Motor neuron (in vitro differentiated cells): Measurements from ENCODE around the gene TIPRL. TPM values are rescaled to one million over a fixed set of nuclear protein-coding genes. Genes with fewer than 3 reads are reported as not detected.
A peak's percentile ranks its signal among the peaks of the same experiment; 100 is the strongest.
"Not testable (repeated sequence)": the region's sequence is repeated elsewhere in the genome, so short reads cannot be mapped to it uniquely, and the experiment has no call there.

Source experiments
- ATAC-seq, 8 experiments: fragments of 200-7000 bp; cut with Tn5 transposase; replicated peaks in 6 of 8; 2 replicates each; pipeline ENCODE4 v1.8.0; 2021; ENCODE audit warnings: mild to moderate bottlenecking in 8 of 8, moderate library complexity in 8 of 8
- H3K27ac ChIP-seq, 2 donors: fragments of 250-450 bp; sonication (Bioruptor Pico); 2 replicates each; pipeline ENCODE4 v1.9.0; 2021; ENCODE audit warnings: antibody characterized with exemption in 2 of 2, mild to moderate bottlenecking in 2 of 2, moderate library complexity in 1 of 2
- H3K4me1 ChIP-seq, 2 donors: fragments of 250-450 bp; sonication (Bioruptor Pico); replicated peaks in 1 of 2; 2 replicates each; pipeline ENCODE4 v1.6.1; 2021; ENCODE audit warnings: antibody characterized with exemption in 2 of 2, mild to moderate bottlenecking in 2 of 2, moderate library complexity in 1 of 2
- H3K4me3 ChIP-seq, 5 donors: fragments of 250-450 bp; sonication (Bioruptor Pico); 2 replicates each; pipeline ENCODE4 v1.9.0; 2021; ENCODE audit warnings: antibody characterized with exemption in 5 of 5, mild to moderate bottlenecking in 5 of 5, moderate library complexity in 4 of 5
- WGBS, 10 experiments: fragments of 450-650 bp; shearing (Covaris generic); methylation state at CpG; one replicate each; pipeline ENCODE4 v1.0.0; 2022; 5-methylcytosine and 5-hydroxymethylcytosine counted together
- in situ Hi-C, 9 experiments: fragments of 400-800 bp; cut with MboI; loops; one replicate each; pipeline ENCODE4 v1.15.0; 2021; ENCODE audit warnings: low sequenced_read_pairs in 9 of 9, low pct_unique_long_range_greater_than_20kb in 2 of 9; ENCODE audit not compliant: unreplicated experiment in 9 of 9
- total RNA-seq, 8 experiments: library from RNA; unstranded; fragments of 300-600 nt; gene quantifications; 2 replicates each; pipeline versions ENCODE4 v1.2.3 to v1.2.4, GENCODE V29; 2022

The TIPRL gene
- total RNA-seq, 8 experiments from 2014 or later: 27.1 to 103 (median 59.4) TPM

- ATAC-seq: peak in 2 of 8 experiments; percentile 85 to 93
- Histone ChIP-seq H3K4me1 (no peaks in the 10 kb centered on the region), H3K27ac (no peak overlapping the region), H3K4me3 (no peak overlapping the region)
- 0 to 100% (median 80%) methylated on average over 1 of the region's 1 CpG; no CpG with 5 or more reads in 3 of the 10 experiments for WGBS, 10 experiments
- in situ Hi-C loops: no loop called here
Measured at GRCh38 chr1:168202941-168203654, 24.3 kb downstream of the TIPRL start.

GRCh38 chr1:168206111-168206510 is 27.3 kb downstream of the TIPRL start:
- no peaks in the 10 kb centered on the region for H3K4me1 ChIP-seq
- no peak overlapping the region for H3K27ac ChIP-seq
- in situ Hi-C loops: no loop called here
- H3K4me3 ChIP-seq: no peak overlapping the region
- ATAC-seq: no peak

- H3K4me3 ChIP-seq, H3K27ac ChIP-seq, ATAC-seq, H3K4me1 ChIP-seq, in situ Hi-C loops: not testable (repeated sequence)
- no CpG with 5 or more reads among the region's 34 CpGs for WGBS, 10 experiments
Measured at GRCh38 chr1:168207673-168208072, 28.9 kb downstream of the TIPRL start.

- Histone ChIP-seq H3K4me1 (no peaks in the 10 kb centered on the region), H3K4me3 (no peak overlapping the region), H3K27ac (no peak overlapping the region)
- no peak for ATAC-seq
- in situ Hi-C loops: no loop called here
- 40 to 93% (median 87%) methylated on average over 1 to 3 of the region's 3 CpGs; no CpG with 5 or more reads in 2 of the 10 experiments for WGBS, 10 experiments
Measured at GRCh38 chr1:168210312-168210711, 31.6 kb downstream of the TIPRL start.

- in situ Hi-C loops: no loop called here
- WGBS, 10 experiments: 60 to 100% (median 87%) methylated on average over 1 to 2 of the region's 2 CpGs
- Histone ChIP-seq H3K4me3 (no peak overlapping the region), H3K27ac (no peak overlapping the region), H3K4me1 (peaks cover 0 to under 1% of the 10 kb centered on the region in 2 donors)
- no peak for ATAC-seq
Measured at GRCh38 chr1:168213349-168213748, 34.6 kb downstream of the TIPRL start.

- Histone ChIP-seq H3K27ac (no peak overlapping the region), H3K4me3 (no peak overlapping the region), H3K4me1 (peaks cover 7 to 8% of the 10 kb centered on the region in 2 donors)
- no peak for ATAC-seq
- WGBS, 10 experiments: 31 to 98% (median 81%) methylated on average over 1 to 4 of the region's 4 CpGs
- in situ Hi-C loops: no loop called here
Measured at GRCh38 chr1:168216171-168216570, 37.4 kb downstream of the TIPRL start.

- in situ Hi-C loops: no loop called here
- Histone ChIP-seq H3K4me1 (peaks cover 7 to 8% of the 10 kb centered on the region in 2 donors), H3K27ac (no peak overlapping the region), H3K4me3 (no peak overlapping the region)
- no peak for ATAC-seq
- WGBS, 10 experiments: 85 to 100% (median 97%) methylated on average over 1 to 3 of the region's 4 CpGs; no CpG with 5 or more reads in 3 of the 10 experiments
Measured at GRCh38 chr1:168217664-168218063, 38.9 kb downstream of the TIPRL start.

- H3K4me1 ChIP-seq: peaks cover 7 to 8% of the 10 kb centered on the region in 2 donors
- no peak overlapping the region for H3K4me3 ChIP-seq
- H3K27ac ChIP-seq: no peak overlapping the region
- 52 to 90% (median 65%) methylated on average over 1 to 4 of the region's 4 CpGs; no CpG with 5 or more reads in 1 of the 10 experiments for WGBS, 10 experiments
- ATAC-seq: peak in 5 of 8 experiments; percentile 40 to 67 (median 42)
- in situ Hi-C loops: no loop called here
Measured at GRCh38 chr1:168218658-168219057, 39.9 kb downstream of the TIPRL start.

- Histone ChIP-seq H3K4me3 (no peak overlapping the region), H3K4me1 (peaks cover 18 to 19% of the 10 kb centered on the region in 2 donors), H3K27ac (no peak overlapping the region)
- peak in 3 of 8 experiments; percentile 36 to 71 (median 62) for ATAC-seq
- in situ Hi-C loops: no loop called here
- WGBS, 10 experiments: 0 to 89% (median 72%) methylated on average over 1 to 6 of the region's 6 CpGs; no CpG with 5 or more reads in 1 of the 10 experiments
Measured at GRCh38 chr1:168220470-168220871, 41.7 kb downstream of the TIPRL start.

GRCh38 chr1:168221275-168221674 is 42.5 kb downstream of the TIPRL start:
- H3K27ac ChIP-seq: no peak overlapping the region
- H3K4me1 ChIP-seq: peaks cover 18 to 19% of the 10 kb centered on the region in 2 donors
- H3K4me3 ChIP-seq: no peak overlapping the region
- ATAC-seq: no peak
- 40 to 100% (median 70%) methylated on average over 1 to 2 of the region's 2 CpGs; no CpG with 5 or more reads in 4 of the 10 experiments for WGBS, 10 experiments
- in situ Hi-C loops: no loop called here

- in situ Hi-C loops: no loop called here
Measured at GRCh38 chr1:168223261-168223660, 44.5 kb downstream of the TIPRL start.

GRCh38 chr1:168223681-168224540 is 45.1 kb downstream of the TIPRL start:
- Histone ChIP-seq H3K27ac (no peak overlapping the region), H3K4me1 (peaks cover 23 to 29% of the 10 kb centered on the region in 2 donors), H3K4me3 (no peak overlapping the region)
- no peak for ATAC-seq
- in situ Hi-C loops: no loop called here

More at GRCh38 chr1:168223261-168223660, 44.5 kb downstream of the TIPRL start:
- Histone ChIP-seq H3K4me3 (no peak overlapping the region), H3K27ac (no peak overlapping the region), H3K4me1 (peaks cover 28 to 35% of the 10 kb centered on the region in 2 donors)
- no peak for ATAC-seq

- H3K27ac ChIP-seq: no peak overlapping the region
- 83 to 100% (median 100%) methylated on average over 1 to 3 of the region's 3 CpGs; no CpG with 5 or more reads in 3 of the 10 experiments for WGBS, 10 experiments
- peak overlapping the region; percentile 49 to 65 (median 58) for H3K4me3 ChIP-seq
- no peak for ATAC-seq
- peaks cover 22 to 26% of the 10 kb centered on the region in 2 donors for H3K4me1 ChIP-seq
- in situ Hi-C loops: no loop called here
Measured at GRCh38 chr1:168224991-168225390, 46.2 kb downstream of the TIPRL start.
